ENCODE results near the gene GMEB2. TPM values are rescaled to one million over a fixed set of nuclear protein-coding genes. Genes with fewer than 3 reads are reported as not detected.
A peak's percentile ranks its signal among the peaks of the same experiment; 100 is the strongest.

GMEB2 gene
- total RNA-seq, 6 donors from 2014 or later = 10.1 to 12.9 (median 12.4) TPM

DNA sequence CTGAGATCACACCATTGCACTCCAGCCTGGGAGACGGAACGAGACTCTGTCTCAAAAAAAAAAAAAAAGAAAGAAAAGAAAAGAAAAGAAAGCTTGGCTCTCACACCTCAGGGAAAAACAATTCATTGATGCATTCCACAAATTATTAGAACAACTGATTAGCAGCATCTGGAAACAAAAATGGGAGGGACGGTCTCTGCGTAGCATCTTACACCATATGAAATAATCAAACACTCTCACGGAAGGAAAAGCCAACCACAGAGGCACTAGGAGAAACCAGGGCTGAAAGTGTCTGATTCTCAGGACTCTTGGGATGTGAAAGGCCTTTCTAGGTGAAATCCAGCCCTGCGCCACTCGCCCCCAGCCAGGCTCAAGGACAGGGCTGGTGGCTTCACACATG lies 50.6 kb downstream of the GMEB2 start:
- H3K36me3 ChIP-seq = peaks cover 0 to 12% (median 5%) of the 10 kb centered on the region in 4 donors
- H3K9me3 ChIP-seq = no peaks in the 10 kb centered on the region
- H3K4me3 ChIP-seq = no peak overlapping the region
- TF ChIP-seq POLR2A (IDR thresholded peaks at IDR 0.05) (no peak), CTCF (IDR thresholded peaks at IDR 0.05) (no peak), EP300 (IDR thresholded peaks at IDR 0.05) (no peak), POLR2AphosphoS5 (IDR thresholded peaks at IDR 0.05) (no peak)
- H3K4me1 ChIP-seq = peaks cover 16 to 24% (median 18%) of the 10 kb centered on the region in 4 donors
- 87 to 90% methylated on average over 7 of the region's 7 CpGs for WGBS, 2 donors
- H3K27ac ChIP-seq = no peak overlapping the region
- no peak for ATAC-seq (ENCODE audit: low FRiP score in 2 of 2)
- no peaks in the 10 kb centered on the region for H3K27me3 ChIP-seq
- no peak for DNase-seq

- no peaks in the 10 kb centered on the region for H3K27me3 ChIP-seq
- TF ChIP-seq EP300 (IDR thresholded peaks at IDR 0.05) (no peak), POLR2AphosphoS5 (IDR thresholded peaks at IDR 0.05) (no peak), CTCF (IDR thresholded peaks at IDR 0.05) (no peak), POLR2A (IDR thresholded peaks at IDR 0.05) (no peak)
- H3K36me3 ChIP-seq = peaks cover 0 to 15% (median 7%) of the 10 kb centered on the region in 4 donors
- peak overlapping the region in 2 of 4 donors; percentile 72 to 90 for H3K4me3 ChIP-seq
- 72% methylated on average over 27 to 28 of the region's 28 CpGs for WGBS, 2 donors
- no peaks in the 10 kb centered on the region for H3K9me3 ChIP-seq
- peaks cover 16 to 24% (median 18%) of the 10 kb centered on the region in 4 donors for H3K4me1 ChIP-seq
- DNase-seq = no peak
- H3K27ac ChIP-seq = peak overlapping the region; percentile 80 to 94 (median 88)
- ATAC-seq (ENCODE audit: low FRiP score in 2 of 2) = peak in 1 of 2 donors; percentile 16
Observed at GRCh38 chr20:63574829-63575743, 51.8 kb downstream of the GMEB2 start.

GRCh38 chr20:63574156-63574828 lies 52.6 kb downstream of the GMEB2 start, which contains the start of gene HELZ2:
TSS of gene HELZ2 (minus strand) at chr20:63574239. CDS start at chr20:63572385, 1,854 bp downstream.
- WGBS, 2 donors = 40% methylated on average over 7 of the region's 40 CpGs; no CpG with 5 or more reads in 1 of the 2 donors

DNA sequence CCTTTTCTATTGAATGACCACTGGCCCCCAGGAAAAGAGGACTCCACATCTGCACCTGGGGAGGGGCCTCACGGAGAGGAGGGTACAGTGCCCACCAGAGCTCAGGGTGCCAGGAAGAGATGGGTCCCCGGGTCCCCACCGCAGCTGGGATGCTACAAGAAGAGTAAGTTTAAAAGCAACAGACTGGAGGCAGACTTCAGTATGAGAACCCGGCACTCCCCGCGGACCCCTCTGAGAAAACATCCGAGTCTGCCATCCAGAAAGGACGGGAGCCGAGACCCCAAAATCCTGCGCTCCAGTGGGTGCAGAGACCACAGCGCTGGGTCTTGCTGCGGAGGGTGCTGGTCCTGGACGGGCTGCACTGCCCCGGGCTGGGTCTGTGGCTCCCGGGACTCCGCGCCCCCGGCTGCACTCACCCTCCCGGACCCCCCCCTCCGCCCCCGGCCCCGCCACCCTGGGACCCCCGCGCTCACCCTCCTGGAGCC lies 53.2 kb downstream of the GMEB2 start:
- no peak for DNase-seq
- no peaks in the 10 kb centered on the region for H3K27me3 ChIP-seq
- 0% methylated on average over 5 to 12 of the region's 24 CpGs for WGBS, 2 donors

More at GRCh38 chr20:63574156-63574828, 52.6 kb downstream of the GMEB2 start, which contains the start of gene HELZ2:
- H3K27ac ChIP-seq = peak within 1 kb of the TSS; percentile 80 to 94 (median 88)
- H3K36me3 ChIP-seq = peaks cover 0 to 15% (median 7%) of the 10 kb centered on the region in 4 donors
- peak in 1 of 6 experiments; percentile 8 for TF ChIP-seq CTCF (IDR thresholded peaks at IDR 0.05)
- TF ChIP-seq EP300 (IDR thresholded peaks at IDR 0.05) = no peak
- peak; percentile 39 to 82 for TF ChIP-seq POLR2AphosphoS5 (IDR thresholded peaks at IDR 0.05)
- peak in 1 of 4 donors; percentile 39 for TF ChIP-seq POLR2A (IDR thresholded peaks at IDR 0.05)
- peak; percentile 83 to 93 for ATAC-seq (ENCODE audit: low FRiP score in 2 of 2)
- H3K9me3 ChIP-seq = no peaks in the 10 kb centered on the region
- DNase-seq = peak; percentile 85 to 92
- peak within 1 kb of the TSS; percentile 68 to 90 (median 77) for H3K4me3 ChIP-seq
- peaks cover 17 to 27% (median 20%) of the 10 kb centered on the region in 4 donors for H3K4me1 ChIP-seq
- H3K27me3 ChIP-seq = no peaks in the 10 kb centered on the region

More for the DNA sequence above, 53.2 kb downstream of the GMEB2 start:
- Histone ChIP-seq H3K36me3 (peaks cover 0 to 18% (median 7%) of the 10 kb centered on the region in 4 donors), H3K27ac (peak overlapping the region; percentile 80 to 94 (median 88)), H3K4me1 (peaks cover 17 to 33% (median 25%) of the 10 kb centered on the region in 4 donors), H3K9me3 (no peaks in the 10 kb centered on the region), H3K4me3 (peak overlapping the region; percentile 68 to 90 (median 77))
- no peak for TF ChIP-seq EP300 (IDR thresholded peaks at IDR 0.05)
- TF ChIP-seq POLR2AphosphoS5 (IDR thresholded peaks at IDR 0.05) = no peak
- TF ChIP-seq POLR2A (IDR thresholded peaks at IDR 0.05) = no peak
- no peak for TF ChIP-seq CTCF (IDR thresholded peaks at IDR 0.05)
- ATAC-seq (ENCODE audit: low FRiP score in 2 of 2) = peak in 1 of 2 donors; percentile 45
